ENCODE results near the gene C3orf22.

C3orf22 gene

DNA sequence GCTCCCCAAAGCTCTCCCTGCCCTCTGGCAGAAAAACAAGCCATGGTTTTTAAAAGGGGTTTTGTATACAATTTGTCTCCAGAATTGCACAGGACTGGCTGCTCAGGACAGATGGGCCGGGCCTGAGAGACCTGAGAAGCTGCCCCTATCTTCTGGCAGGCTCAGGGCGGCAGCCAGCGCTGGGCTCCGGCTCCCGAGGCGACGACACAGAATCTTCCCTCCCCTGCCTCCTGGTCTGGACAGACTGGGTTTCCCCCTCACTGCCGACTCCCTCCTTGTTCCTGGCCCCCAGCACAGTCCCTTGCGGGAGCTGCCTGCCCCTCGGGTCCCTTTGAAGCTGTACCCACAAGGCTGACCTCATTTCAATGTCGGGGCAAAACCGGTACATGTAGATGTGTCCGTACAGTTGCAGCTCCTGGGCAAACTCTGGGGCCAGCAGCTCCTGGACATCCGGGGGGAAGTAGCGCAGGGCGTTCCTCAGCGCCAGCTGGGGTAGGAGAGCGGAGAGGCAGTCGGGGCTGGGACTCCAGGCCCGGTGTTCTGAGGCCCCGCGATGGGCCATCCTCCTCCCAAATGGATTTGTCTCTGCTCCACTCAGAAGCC lies 48.3 kb downstream of the C3orf22 start:
- no peak for DNase-seq (ENCODE audit: low read depth)
- no peak overlapping the region for H3K4me3 ChIP-seq (ENCODE audit: low read depth, low read length)
- TF ChIP-seq, protein P1, sequence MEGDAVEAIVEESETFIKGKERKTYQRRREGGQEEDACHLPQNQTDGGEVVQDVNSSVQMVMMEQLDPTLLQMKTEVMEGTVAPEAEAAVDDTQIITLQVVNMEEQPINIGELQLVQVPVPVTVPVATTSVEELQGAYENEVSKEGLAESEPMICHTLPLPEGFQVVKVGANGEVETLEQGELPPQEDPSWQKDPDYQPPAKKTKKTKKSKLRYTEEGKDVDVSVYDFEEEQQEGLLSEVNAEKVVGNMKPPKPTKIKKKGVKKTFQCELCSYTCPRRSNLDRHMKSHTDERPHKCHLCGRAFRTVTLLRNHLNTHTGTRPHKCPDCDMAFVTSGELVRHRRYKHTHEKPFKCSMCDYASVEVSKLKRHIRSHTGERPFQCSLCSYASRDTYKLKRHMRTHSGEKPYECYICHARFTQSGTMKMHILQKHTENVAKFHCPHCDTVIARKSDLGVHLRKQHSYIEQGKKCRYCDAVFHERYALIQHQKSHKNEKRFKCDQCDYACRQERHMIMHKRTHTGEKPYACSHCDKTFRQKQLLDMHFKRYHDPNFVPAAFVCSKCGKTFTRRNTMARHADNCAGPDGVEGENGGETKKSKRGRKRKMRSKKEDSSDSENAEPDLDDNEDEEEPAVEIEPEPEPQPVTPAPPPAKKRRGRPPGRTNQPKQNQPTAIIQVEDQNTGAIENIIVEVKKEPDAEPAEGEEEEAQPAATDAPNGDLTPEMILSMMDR (IDR thresholded peaks at IDR 0.05; ENCODE audit: control insufficient read depth, extremely low read depth, insufficient read depth) = no peak

DNA sequence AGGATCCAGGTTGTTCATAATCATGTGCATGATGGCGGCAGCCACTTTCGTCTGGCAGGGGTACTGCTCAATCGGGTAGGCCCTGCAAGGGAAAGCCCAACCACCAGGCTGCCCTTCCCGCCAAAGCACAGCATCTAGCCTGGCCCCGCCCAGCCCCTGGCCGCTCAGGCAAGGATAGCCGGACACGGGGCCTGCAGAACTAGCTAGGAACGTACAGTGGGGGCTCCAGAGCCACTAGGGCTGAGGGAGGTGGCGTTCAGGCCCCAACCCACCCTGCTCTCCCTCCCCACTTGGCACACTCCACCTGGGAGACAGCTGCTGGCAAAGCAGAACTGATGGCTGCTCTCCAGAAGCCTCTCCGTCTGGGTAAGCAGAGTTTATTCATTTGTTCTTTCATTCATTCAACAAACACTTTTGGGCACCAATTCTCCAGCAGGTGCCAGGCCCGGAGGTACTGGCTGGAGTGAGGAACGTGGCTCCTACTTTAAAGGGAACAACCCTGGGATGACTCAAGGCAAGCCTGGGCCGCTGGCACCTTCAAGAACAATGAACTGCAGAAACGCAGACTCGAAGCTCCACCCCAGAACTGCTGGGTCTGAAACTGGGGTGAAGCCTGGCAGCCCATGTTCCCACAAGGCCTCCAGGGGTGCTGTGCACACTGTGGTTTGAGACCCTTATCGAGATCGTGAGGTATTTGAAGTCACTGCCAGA lies 49.0 kb downstream of the C3orf22 start:
- no peak overlapping the region for H3K4me3 ChIP-seq (ENCODE audit: low read depth, low read length)
- DNase-seq (ENCODE audit: low read depth) = no peak
- TF ChIP-seq, protein P1 (IDR thresholded peaks at IDR 0.05; ENCODE audit: control insufficient read depth, extremely low read depth, insufficient read depth) = no peak

DNA sequence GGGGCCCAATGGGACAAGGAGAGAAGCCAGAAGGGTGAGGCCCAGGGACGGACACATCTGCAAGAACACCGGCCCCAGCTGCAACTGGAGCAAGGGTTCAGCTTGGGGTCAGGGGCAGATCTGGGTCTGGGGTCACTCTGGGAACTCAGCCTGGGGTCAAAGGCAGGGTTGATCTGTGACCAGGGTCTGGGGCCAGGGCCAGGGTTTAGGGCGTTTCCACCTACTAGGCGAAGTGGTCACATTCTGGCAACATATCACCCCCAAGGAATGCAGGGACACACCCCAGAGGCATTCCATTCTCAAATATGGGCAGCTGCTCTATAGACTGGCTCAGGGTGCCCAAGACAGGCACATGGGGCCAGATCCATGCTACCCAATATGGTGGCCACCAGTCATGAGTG lies 50.2 kb downstream of the C3orf22 start:
- no peak for DNase-seq (ENCODE audit: low read depth)
- no peak overlapping the region for H3K4me3 ChIP-seq (ENCODE audit: low read depth, low read length)
- TF ChIP-seq, protein P1 (IDR thresholded peaks at IDR 0.05; ENCODE audit: control insufficient read depth, extremely low read depth, insufficient read depth) = no peak

DNA sequence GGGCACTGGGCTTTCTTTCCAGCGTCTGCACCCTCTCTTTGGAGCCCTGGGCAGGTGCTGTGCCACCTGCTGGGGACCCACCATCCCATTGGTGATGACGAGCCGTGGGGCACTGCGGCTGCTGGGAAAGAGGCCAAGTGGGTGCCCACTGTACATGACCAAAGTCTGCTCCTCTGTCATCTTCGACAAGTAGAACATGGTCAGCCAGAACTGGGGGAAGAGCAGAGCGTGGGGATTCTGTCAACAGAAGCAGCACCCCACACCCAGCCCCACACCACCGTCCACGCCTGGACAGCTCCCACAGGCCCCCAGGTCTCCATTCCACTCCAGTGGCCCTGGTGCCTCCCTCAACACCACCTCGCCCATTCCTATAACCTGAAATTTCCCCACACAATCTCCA lies 50.8 kb downstream of the C3orf22 start:
- DNase-seq (ENCODE audit: low read depth) = no peak
- H3K4me3 ChIP-seq (ENCODE audit: low read depth, low read length) = no peak overlapping the region
- TF ChIP-seq, protein P1 (IDR thresholded peaks at IDR 0.05; ENCODE audit: control insufficient read depth, extremely low read depth, insufficient read depth) = no peak

DNA sequence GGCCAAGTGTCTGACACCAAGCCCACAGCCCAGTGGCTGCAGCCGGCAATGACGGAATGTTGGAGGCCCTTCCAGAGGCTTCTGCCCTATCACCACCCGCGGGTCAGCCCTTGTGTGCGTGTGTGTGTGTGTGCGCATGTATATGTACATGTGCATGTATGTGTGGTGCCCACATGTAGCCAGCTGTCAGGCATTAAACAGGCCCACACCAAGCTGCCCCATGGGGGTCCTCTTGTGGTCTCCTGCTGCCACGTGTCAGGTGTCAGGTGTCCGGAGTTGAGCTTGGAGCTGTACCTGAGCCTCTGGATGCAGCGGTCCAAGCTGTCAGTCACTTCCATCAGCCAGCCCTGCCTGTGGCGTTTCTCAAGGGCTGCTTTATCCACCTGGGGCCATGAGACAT lies 55.0 kb downstream of the C3orf22 start:
- no peak overlapping the region for H3K4me3 ChIP-seq (ENCODE audit: low read depth, low read length)
- TF ChIP-seq, protein P1 (IDR thresholded peaks at IDR 0.05; ENCODE audit: control insufficient read depth, extremely low read depth, insufficient read depth) = no peak
- DNase-seq (ENCODE audit: low read depth) = no peak

DNA sequence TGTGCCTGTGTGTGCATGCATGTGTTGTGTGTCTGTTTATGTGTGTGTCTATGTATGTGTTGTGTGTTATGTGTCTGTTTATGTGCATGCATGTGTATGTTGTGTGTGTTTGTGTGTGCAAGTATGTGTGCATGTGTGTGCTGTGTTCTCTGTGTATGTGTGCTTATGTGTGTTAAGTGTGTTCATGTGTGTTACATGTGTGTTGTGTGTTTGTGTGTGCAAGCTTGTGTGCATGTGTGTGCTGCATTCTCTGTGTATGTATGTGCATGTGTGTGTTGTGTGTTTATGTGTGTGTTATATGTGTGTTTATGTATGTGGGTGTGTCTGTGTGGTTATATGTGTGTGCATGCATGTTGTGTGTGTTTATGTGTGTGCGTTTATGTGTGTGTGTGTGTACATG lies 56.1 kb downstream of the C3orf22 start:
- H3K4me3 ChIP-seq (ENCODE audit: low read depth, low read length) = no peak overlapping the region
- TF ChIP-seq, protein P1 (IDR thresholded peaks at IDR 0.05; ENCODE audit: control insufficient read depth, extremely low read depth, insufficient read depth) = no peak
- no peak for DNase-seq (ENCODE audit: low read depth)

DNA sequence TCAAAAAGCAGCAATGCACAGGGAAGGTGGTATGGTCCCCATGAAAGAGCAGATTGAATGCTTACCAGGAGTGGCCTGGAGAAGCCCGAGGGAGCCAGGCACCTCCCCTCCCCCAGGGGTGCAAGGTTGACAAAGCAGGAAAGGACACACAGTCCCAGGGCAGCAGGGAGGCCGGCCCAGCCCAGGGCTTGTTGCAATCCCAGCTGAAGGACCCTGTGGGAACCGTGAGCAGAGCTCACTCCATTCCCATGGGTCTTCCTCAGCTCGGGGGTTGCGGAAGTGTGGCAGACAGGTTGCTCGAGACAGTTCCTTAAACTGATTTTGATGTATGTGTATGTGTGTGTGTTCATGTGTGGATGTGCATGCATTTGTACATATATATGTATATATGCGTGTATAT lies 57.0 kb downstream of the C3orf22 start:
- DNase-seq (ENCODE audit: low read depth) = no peak
- H3K4me3 ChIP-seq (ENCODE audit: low read depth, low read length) = no peak overlapping the region
- TF ChIP-seq, protein P1 (IDR thresholded peaks at IDR 0.05; ENCODE audit: control insufficient read depth, extremely low read depth, insufficient read depth) = no peak
